Parathyroid adenoma (tissue), 2 donors: Measurements from ENCODE around the gene MATN3.

ENCODE experiments used
- H2AFZ ChIP-seq: fragments of 300-600 bp; sonication (generic); one replicate; pipeline ENCODE4 v1.7.0; 2017; ENCODE audit warnings: antibody characterized with exemption, mild to moderate bottlenecking
- H3K27ac ChIP-seq: fragments of 300-600 bp; sonication (generic); one replicate; pipeline ENCODE4 v1.7.0; 2017
- H3K27me3 ChIP-seq: fragments of 300-600 bp; sonication (generic); one replicate; pipeline ENCODE4 v1.7.0; 2017; ENCODE audit warnings: low read length; ENCODE audit not compliant: control insufficient read depth, insufficient read depth
- H3K36me3 ChIP-seq: fragments of 300-600 bp; sonication (generic); one replicate; pipeline ENCODE4 v1.7.0; 2017; ENCODE audit warnings: low read length; ENCODE audit not compliant: control insufficient read depth, insufficient read depth
- H3K4me1 ChIP-seq: fragments of 300-600 bp; sonication (generic); one replicate; pipeline ENCODE4 v1.7.0; 2017; ENCODE audit warnings: control low read depth
- H3K4me2 ChIP-seq: fragments of 300-600 bp; sonication (generic); one replicate; pipeline ENCODE4 v1.7.0; 2017; ENCODE audit warnings: low read length
- H3K4me3 ChIP-seq: fragments of 300-600 bp; sonication (generic); one replicate; pipeline ENCODE4 v1.7.0; 2017; ENCODE audit warnings: low read depth, low read length
- H3K79me2 ChIP-seq: fragments of 300-600 bp; sonication (generic); one replicate; pipeline ENCODE4 v1.7.0; 2017; ENCODE audit warnings: control low read depth
- H3K9ac ChIP-seq: fragments of 300-600 bp; sonication (generic); one replicate; pipeline ENCODE4 v1.7.0; 2017; ENCODE audit warnings: mild to moderate bottlenecking
- H3K9me3 ChIP-seq: fragments of 300-600 bp; sonication (generic); one replicate; pipeline ENCODE4 v1.7.0; 2017; ENCODE audit warnings: low read length; ENCODE audit not compliant: control insufficient read depth
- TF ChIP-seq, protein P1 (sequence below): fragments of 300-600 bp; sonication (generic); IDR thresholded peaks from one replicate; pipeline ENCODE4 v1.7.0; 2017; ENCODE audit warnings: antibody characterized with exemption, mild to moderate bottlenecking
- donor health status: primary hyperparathyroidism.

MATN3 gene

DNA sequence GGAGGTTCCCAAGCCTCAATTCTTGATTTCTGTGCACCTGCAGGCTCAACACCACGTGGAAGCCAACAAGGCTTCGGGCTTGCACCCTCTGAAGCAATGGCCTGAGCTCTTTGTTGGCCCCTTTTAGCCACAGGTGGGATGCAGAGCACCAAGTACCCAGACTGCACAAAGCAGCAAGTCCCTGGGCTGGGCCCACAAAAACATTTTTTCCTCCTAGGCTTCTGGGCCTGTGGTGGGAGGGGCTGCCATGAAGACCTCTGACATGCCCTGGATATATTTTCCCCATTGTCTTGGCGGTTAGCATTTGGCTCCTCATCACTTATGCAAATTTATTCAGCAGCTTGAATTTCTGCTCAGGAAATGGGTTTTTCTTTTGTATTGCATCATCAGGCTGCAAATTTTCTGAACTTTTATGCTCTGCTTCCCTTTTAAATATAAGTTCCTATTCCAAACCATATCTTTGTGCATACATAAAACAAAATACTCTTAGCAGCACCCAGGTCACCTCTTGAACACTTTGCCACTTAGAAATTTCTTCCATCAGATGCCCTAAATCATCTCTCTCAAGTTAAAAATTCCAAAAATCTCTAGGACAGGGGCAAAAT is 9.0 kb upstream of the MATN3 start:
- no peaks in the 10 kb centered on the region for H3K27me3 ChIP-seq
- no peaks in the 10 kb centered on the region for H3K36me3 ChIP-seq
- TF ChIP-seq, protein P1, sequence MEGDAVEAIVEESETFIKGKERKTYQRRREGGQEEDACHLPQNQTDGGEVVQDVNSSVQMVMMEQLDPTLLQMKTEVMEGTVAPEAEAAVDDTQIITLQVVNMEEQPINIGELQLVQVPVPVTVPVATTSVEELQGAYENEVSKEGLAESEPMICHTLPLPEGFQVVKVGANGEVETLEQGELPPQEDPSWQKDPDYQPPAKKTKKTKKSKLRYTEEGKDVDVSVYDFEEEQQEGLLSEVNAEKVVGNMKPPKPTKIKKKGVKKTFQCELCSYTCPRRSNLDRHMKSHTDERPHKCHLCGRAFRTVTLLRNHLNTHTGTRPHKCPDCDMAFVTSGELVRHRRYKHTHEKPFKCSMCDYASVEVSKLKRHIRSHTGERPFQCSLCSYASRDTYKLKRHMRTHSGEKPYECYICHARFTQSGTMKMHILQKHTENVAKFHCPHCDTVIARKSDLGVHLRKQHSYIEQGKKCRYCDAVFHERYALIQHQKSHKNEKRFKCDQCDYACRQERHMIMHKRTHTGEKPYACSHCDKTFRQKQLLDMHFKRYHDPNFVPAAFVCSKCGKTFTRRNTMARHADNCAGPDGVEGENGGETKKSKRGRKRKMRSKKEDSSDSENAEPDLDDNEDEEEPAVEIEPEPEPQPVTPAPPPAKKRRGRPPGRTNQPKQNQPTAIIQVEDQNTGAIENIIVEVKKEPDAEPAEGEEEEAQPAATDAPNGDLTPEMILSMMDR: no peak
- H3K27ac ChIP-seq: no peak overlapping the region
- no peaks in the 10 kb centered on the region for H3K9me3 ChIP-seq
- no peak overlapping the region for H2AFZ ChIP-seq
- no peak overlapping the region for H3K4me3 ChIP-seq
- H3K4me2 ChIP-seq: no peak overlapping the region
- H3K79me2 ChIP-seq: no peaks in the 10 kb centered on the region
- no peak overlapping the region for H3K9ac ChIP-seq
- no peaks in the 10 kb centered on the region for H3K4me1 ChIP-seq

DNA sequence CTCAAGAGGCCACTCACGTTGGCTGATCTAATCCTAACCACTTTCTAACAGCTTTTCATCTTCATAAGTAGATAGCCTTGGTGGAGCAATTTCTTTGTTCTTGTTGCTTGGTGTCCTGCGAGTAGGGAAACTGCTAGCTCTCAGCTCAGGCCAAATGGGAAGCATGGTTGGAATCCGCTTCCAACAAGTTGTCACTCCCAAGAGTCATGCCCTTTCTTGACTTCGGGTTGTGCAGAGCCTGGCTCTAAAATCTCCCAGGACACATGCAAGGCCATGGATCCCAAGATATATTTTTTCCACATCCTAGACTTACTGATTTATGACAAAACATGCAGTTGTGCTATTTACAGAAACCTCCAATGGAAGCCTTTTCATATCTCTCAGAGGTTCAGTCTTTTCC is 7.3 kb upstream of the MATN3 start:
- no peaks in the 10 kb centered on the region for H3K79me2 ChIP-seq
- no peak overlapping the region for H3K4me3 ChIP-seq
- H3K36me3 ChIP-seq: no peaks in the 10 kb centered on the region
- TF ChIP-seq, protein P1: no peak
- no peak overlapping the region for H3K9ac ChIP-seq
- no peaks in the 10 kb centered on the region for H3K9me3 ChIP-seq
- H3K27ac ChIP-seq: no peak overlapping the region
- no peaks in the 10 kb centered on the region for H3K27me3 ChIP-seq
- no peaks in the 10 kb centered on the region for H3K4me1 ChIP-seq
- no peak overlapping the region for H3K4me2 ChIP-seq
- H2AFZ ChIP-seq: no peak overlapping the region

DNA sequence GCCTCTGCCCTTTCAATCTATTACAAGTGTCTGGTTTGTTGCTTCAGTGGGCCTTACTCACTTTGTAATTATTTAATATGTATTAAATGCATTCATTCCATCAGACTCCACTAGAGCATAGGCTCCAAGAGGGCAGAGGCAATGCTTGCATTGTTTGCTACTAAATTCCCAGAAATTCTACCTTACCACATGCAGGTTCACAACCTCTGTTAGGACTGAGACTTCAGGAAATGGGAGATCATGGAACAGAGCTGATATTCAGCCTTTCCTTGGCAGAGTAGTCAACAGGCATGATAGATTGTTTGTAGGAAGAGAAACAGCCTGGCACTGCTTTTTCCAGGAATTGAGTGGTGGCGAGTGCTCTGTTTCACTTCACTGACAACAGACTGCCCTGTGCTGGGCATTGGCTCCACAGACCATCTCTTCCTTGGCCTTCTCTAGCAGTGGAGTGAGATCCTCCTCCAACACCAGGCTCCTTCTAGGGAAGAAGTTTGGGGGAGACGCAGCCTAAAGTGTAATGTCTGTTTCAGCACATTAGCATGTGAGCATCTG is 6.2 kb upstream of the MATN3 start:
- no peak overlapping the region for H3K4me2 ChIP-seq
- no peaks in the 10 kb centered on the region for H3K27me3 ChIP-seq
- no peaks in the 10 kb centered on the region for H3K9me3 ChIP-seq
- no peak overlapping the region for H3K4me3 ChIP-seq
- no peak overlapping the region for H3K9ac ChIP-seq
- no peaks in the 10 kb centered on the region for H3K4me1 ChIP-seq
- no peaks in the 10 kb centered on the region for H3K36me3 ChIP-seq
- no peak overlapping the region for H2AFZ ChIP-seq
- H3K79me2 ChIP-seq: no peaks in the 10 kb centered on the region
- no peak overlapping the region for H3K27ac ChIP-seq
- TF ChIP-seq, protein P1: no peak

DNA sequence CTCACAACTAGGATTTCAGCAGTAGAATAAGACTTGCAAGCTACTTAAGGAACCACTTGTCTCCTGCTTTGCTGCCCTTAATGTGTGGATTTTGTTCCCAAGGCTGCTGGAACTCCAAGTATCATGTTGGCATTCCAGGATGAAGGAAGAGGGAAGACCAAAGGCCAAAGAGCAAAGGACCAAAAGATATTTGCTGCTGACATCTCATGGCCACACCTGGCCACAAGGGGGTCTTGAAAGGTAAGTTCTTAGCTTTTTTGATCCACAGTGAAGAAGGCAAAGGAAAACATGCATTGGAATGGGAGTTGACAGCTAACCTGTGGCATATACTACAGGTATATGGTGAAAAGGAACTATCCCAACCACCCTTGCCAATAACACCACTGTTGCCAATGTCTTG is 3.9 kb upstream of the MATN3 start:
- Histone ChIP-seq H3K9me3 (no peaks in the 10 kb centered on the region), H3K27me3 (no peaks in the 10 kb centered on the region), H3K9ac (no peak overlapping the region), H3K36me3 (no peaks in the 10 kb centered on the region), H3K4me1 (no peaks in the 10 kb centered on the region), H3K79me2 (no peaks in the 10 kb centered on the region), H3K4me2 (no peak overlapping the region), H3K27ac (no peak overlapping the region), H3K4me3 (no peak overlapping the region), H2AFZ (no peak overlapping the region)
- TF ChIP-seq, protein P1: no peak

DNA sequence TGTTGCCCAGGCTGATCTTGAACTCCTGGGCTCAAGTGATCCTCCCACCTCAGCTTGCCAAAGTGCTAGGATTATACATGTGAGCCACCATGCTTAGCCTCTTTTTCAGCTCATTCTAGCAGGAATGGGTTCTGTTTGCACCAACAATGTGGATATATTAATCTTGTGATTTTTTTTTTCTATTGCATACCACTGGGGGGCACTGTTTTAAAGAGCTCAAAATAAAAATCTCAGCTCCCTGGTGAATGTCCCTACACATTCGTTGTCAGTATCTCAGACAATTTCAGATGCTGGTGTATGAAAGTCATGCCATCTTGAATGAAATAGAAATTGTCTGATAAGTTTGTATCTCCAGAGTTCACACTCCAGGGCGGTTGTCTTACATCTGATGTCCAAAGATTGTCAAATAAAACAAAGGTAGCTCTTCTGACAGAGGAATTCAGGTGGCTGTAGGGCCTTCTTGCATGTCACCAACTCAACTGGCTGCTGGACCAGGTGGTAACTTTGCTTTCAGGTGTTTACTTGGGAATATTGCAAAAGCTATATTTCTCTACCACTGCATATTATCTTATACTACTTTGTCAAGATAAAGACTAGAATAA is 3.1 kb upstream of the MATN3 start:
- H3K4me2 ChIP-seq: no peak overlapping the region
- TF ChIP-seq, protein P1: peak; percentile 69

More for the DNA sequence above, 3.1 kb upstream of the MATN3 start:
- H2AFZ ChIP-seq: no peak overlapping the region
- no peaks in the 10 kb centered on the region for H3K4me1 ChIP-seq
- H3K9ac ChIP-seq: no peak overlapping the region
- H3K4me3 ChIP-seq: no peak overlapping the region
- H3K79me2 ChIP-seq: no peaks in the 10 kb centered on the region
- H3K27ac ChIP-seq: no peak overlapping the region
- H3K27me3 ChIP-seq: no peaks in the 10 kb centered on the region
- H3K9me3 ChIP-seq: no peaks in the 10 kb centered on the region
- no peaks in the 10 kb centered on the region for H3K36me3 ChIP-seq
